GM23338 (cell line): ENCODE measurements around the gene SORBS2.

Experiments
- POLR2AphosphoS5 ChIP-seq: IDR thresholded peaks from 2 replicates; pipeline ENCODE4 v1.6.1; 2016; ENCODE audit warnings: antibody characterized with exemption, low read depth
- TF ChIP-seq, protein P1 (sequence below), 2 experiments: fragments of 200-600 bp in 1 of 2; sonication (generic) in 1 of 2; conservative IDR thresholded peaks; 2 replicates each; pipeline versions ENCODE4 v1.5.1 to v1.6.1; 2016 to 2017; ENCODE audit warnings: antibody characterized with exemption in 2 of 2, low read depth in 2 of 2, mild to moderate bottlenecking in 2 of 2, moderate library complexity in 1 of 2

DNA sequence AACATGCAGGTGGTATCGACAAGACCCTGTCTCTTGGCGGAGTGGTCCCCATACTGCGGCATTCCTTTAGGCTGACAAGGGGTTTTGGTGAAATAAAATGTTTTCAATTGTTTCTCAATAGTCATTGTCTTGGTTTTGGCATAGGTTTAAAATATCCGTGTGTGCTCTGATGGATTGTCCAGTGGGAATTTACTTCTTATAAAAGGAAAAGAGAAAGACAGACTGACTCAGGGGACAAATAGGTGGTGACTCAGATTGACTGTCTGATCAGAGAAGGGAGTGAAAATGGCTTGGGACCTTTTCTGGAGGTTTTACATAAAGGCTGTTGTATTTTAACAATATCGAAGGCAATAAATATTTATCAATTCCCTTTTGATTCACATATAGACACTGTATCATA, 129.8 kb downstream of the SORBS2 start:
- TF ChIP-seq, protein P1, sequence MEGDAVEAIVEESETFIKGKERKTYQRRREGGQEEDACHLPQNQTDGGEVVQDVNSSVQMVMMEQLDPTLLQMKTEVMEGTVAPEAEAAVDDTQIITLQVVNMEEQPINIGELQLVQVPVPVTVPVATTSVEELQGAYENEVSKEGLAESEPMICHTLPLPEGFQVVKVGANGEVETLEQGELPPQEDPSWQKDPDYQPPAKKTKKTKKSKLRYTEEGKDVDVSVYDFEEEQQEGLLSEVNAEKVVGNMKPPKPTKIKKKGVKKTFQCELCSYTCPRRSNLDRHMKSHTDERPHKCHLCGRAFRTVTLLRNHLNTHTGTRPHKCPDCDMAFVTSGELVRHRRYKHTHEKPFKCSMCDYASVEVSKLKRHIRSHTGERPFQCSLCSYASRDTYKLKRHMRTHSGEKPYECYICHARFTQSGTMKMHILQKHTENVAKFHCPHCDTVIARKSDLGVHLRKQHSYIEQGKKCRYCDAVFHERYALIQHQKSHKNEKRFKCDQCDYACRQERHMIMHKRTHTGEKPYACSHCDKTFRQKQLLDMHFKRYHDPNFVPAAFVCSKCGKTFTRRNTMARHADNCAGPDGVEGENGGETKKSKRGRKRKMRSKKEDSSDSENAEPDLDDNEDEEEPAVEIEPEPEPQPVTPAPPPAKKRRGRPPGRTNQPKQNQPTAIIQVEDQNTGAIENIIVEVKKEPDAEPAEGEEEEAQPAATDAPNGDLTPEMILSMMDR (conservative IDR thresholded peaks at IDR 0.05; ENCODE audit: low read depth in 2 of 2), result no peak
- TF ChIP-seq POLR2AphosphoS5, result no peak
